ENCODE data around the gene KCNMA1.

Gene KCNMA1

GRCh38 chr10:76874176-76874575, 763.4 kb downstream of the KCNMA1 start:
- no peak overlapping the region for H3K4me3 ChIP-seq (ENCODE audit: low read length)
- DNase-seq (ENCODE audit: low read depth), result no peak
- no peak for TF ChIP-seq CTCF (conservative IDR thresholded peaks at IDR 0.05; ENCODE audit: low read depth, low read length)

- TF ChIP-seq CTCF (conservative IDR thresholded peaks at IDR 0.05; ENCODE audit: low read depth, low read length), result no peak
- DNase-seq (ENCODE audit: low read depth), result no peak
- no peak overlapping the region for H3K4me3 ChIP-seq (ENCODE audit: low read length)
Observed at GRCh38 chr10:76871697-76872295, 765.8 kb downstream of the KCNMA1 start.

- H3K4me3 ChIP-seq (ENCODE audit: low read length), result no peak overlapping the region
- DNase-seq (ENCODE audit: low read depth), result no peak
- no peak for TF ChIP-seq CTCF (conservative IDR thresholded peaks at IDR 0.05; ENCODE audit: low read depth, low read length)
Observed at GRCh38 chr10:76869931-76870330, 767.7 kb downstream of the KCNMA1 start.

GRCh38 chr10:76868098-76868977, 769.3 kb downstream of the KCNMA1 start:
- no peak for TF ChIP-seq CTCF (conservative IDR thresholded peaks at IDR 0.05; ENCODE audit: low read depth, low read length)
- H3K4me3 ChIP-seq (ENCODE audit: low read length), result no peak overlapping the region
- no peak for DNase-seq (ENCODE audit: low read depth)

- no peak for DNase-seq (ENCODE audit: low read depth)
- no peak for TF ChIP-seq CTCF (conservative IDR thresholded peaks at IDR 0.05; ENCODE audit: low read depth, low read length)
- H3K4me3 ChIP-seq (ENCODE audit: low read length), result no peak overlapping the region
Observed at GRCh38 chr10:76866841-76867586, 770.6 kb downstream of the KCNMA1 start.

- no peak for DNase-seq (ENCODE audit: low read depth)
- no peak overlapping the region for H3K4me3 ChIP-seq (ENCODE audit: low read length)
- no peak for TF ChIP-seq CTCF (conservative IDR thresholded peaks at IDR 0.05; ENCODE audit: low read depth, low read length)
Observed at GRCh38 chr10:76864922-76865321, 772.7 kb downstream of the KCNMA1 start.

Data from retinal pigment epithelial cell (primary cell).